Activated CD4-positive, alpha-beta T cell treated with anti-CD3 and anti-CD28 coated beads for 36 hours (primary cell): ENCODE measurements around the gene SH2D7. TPM values are rescaled to one million over a fixed set of nuclear protein-coding genes. Genes with fewer than 3 reads are reported as not detected.

Source experiments
- ATAC-seq: fragments of 200-7000 bp; cut with Tn5 transposase; one replicate; pipeline ENCODE4 v1.10.0; 2021; ENCODE audit warnings: mild to moderate bottlenecking, moderate library complexity
- CTCF ChIA-PET: fragments of 350-600 bp; sonication (Branson Sonifier 250); formaldehyde crosslinking; loops from one replicate; lab custom pipeline; 2021; ENCODE audit warnings: antibody characterized with exemption; lab: Charles Lee
- POLR2A ChIA-PET: fragments of 350-600 bp; sonication (Branson Sonifier 250); formaldehyde crosslinking; loops from one replicate; lab custom pipeline; 2021; ENCODE audit warnings: antibody characterized with exemption, inconsistent platforms; lab: Charles Lee
- DNase-seq: peaks from one replicate; pipeline ENCODE4 v3.0.0-alpha.2; 2020
- H3K27ac Mint-ChIP-seq: one replicate; pipeline ENCODE4 v1.8.0; 2021; ENCODE audit warnings: mixed read lengths
- H3K27me3 Mint-ChIP-seq: one replicate; pipeline ENCODE4 v1.8.0; 2021; ENCODE audit warnings: mixed read lengths
- H3K36me3 Mint-ChIP-seq: one replicate; pipeline ENCODE4 v1.8.0; 2021; ENCODE audit warnings: low read depth, mixed read lengths
- H3K4me1 Mint-ChIP-seq: one replicate; pipeline ENCODE4 v1.8.0; 2021; ENCODE audit warnings: mixed read lengths
- H3K4me3 Mint-ChIP-seq: one replicate; pipeline ENCODE4 v1.8.0; 2021; ENCODE audit warnings: mild to moderate bottlenecking, moderate library complexity, mixed read lengths
- H3K9me3 Mint-ChIP-seq: one replicate; pipeline ENCODE4 v1.8.0; 2021; ENCODE audit warnings: low read depth, mixed read lengths
- intact Hi-C, 2 experiments: fragments of 100-400 bp; cut with DNase I in 1 of 2; cut with micrococcal nuclease in 1 of 2; formaldehyde crosslinking; loops; one replicate each; pipeline versions ENCODE4 v1.14.2 to v1.15.1; 2022 to 2024; cut with DNase I, micrococcal nuclease
- total RNA-seq, 2 experiments: library from RNA; stranded (reverse); gene quantifications; one replicate each; pipeline ENCODE4 v1.2.3, GENCODE V29; 2021

The SH2D7 gene
- total RNA-seq, 2 experiments from 2014 or later = not detected

- POLR2A ChIA-PET = interaction anchor here (1.4 kb wide), 2 partner anchors 10 to 24 kb away, joined by 3 to 6 read pairs; no protein-coding TSS in a partner anchor
- peak overlapping the region; percentile 17 for H3K4me3 Mint-ChIP-seq
- intact Hi-C loops = loop anchor here (2.0 kb wide), 2 partner anchors 17 to 25 kb away; partner anchors contain the start of gene TBC1D2B (in 1 of the 2)
Observed at GRCh38 chr15:78051596-78051995, 40.8 kb upstream of the SH2D7 start.

GRCh38 chr15:78052001-78052401 is 40.4 kb upstream of the SH2D7 start:
- ATAC-seq (no peak), DNase-seq (no peak)
- peaks cover 41% of the 10 kb centered on the region for H3K36me3 Mint-ChIP-seq
- ChIA-PET POLR2A (interaction anchor here (1.0 to 1.4 kb wide), 4 partner anchors 10 to 23 kb away, joined by 3 to 6 read pairs (median 4); no protein-coding TSS in a partner anchor), CTCF (interaction anchor here (0.6 to 10.3 kb wide), 10 partner anchors 9 to 86 kb away, joined by 3 to 74 read pairs (median 5); no protein-coding TSS in a partner anchor)
- H3K9me3 Mint-ChIP-seq = no peaks in the 10 kb centered on the region
- H3K4me1 Mint-ChIP-seq = peaks cover 99% of the 10 kb centered on the region
- H3K4me3 Mint-ChIP-seq = peak overlapping the region; percentile 17
- peak overlapping the region; percentile 90 for H3K27ac Mint-ChIP-seq
- H3K27me3 Mint-ChIP-seq = no peaks in the 10 kb centered on the region
- intact Hi-C loops = no loop called here

More at GRCh38 chr15:78051596-78051995, 40.8 kb upstream of the SH2D7 start:
- Mint-ChIP-seq H3K27me3 (no peaks in the 10 kb centered on the region), H3K9me3 (no peaks in the 10 kb centered on the region), H3K4me1 (peaks cover 99% of the 10 kb centered on the region), H3K36me3 (peaks cover 45% of the 10 kb centered on the region), H3K27ac (peak overlapping the region; percentile 90)
- CTCF ChIA-PET = interaction anchor here (0.7 to 10.3 kb wide), 9 partner anchors 9 to 85 kb away, joined by 3 to 74 read pairs (median 6); no protein-coding TSS in a partner anchor
- ATAC-seq = no peak
- no peak for DNase-seq

- POLR2A ChIA-PET = interaction anchor here (1.0 to 1.4 kb wide), 4 partner anchors 9 to 23 kb away, joined by 3 to 6 read pairs (median 4); no protein-coding TSS in a partner anchor
- Mint-ChIP-seq H3K27ac (peak overlapping the region; percentile 90), H3K36me3 (peaks cover 36% of the 10 kb centered on the region), H3K4me1 (peaks cover 98% of the 10 kb centered on the region), H3K9me3 (no peaks in the 10 kb centered on the region), H3K4me3 (no peak overlapping the region), H3K27me3 (no peaks in the 10 kb centered on the region)
- DNase-seq = no peak
- CTCF ChIA-PET = interaction anchor here (0.6 to 10.3 kb wide), 8 partner anchors 9 to 55 kb away, joined by 3 to 74 read pairs (median 8); no protein-coding TSS in a partner anchor
- ATAC-seq = peak; percentile 19
- intact Hi-C loops = no loop called here
Observed at GRCh38 chr15:78052545-78052944, 39.8 kb upstream of the SH2D7 start.

- intact Hi-C loops = no loop called here
- H3K4me3 Mint-ChIP-seq = no peak overlapping the region
- DNase-seq (no peak), ATAC-seq (no peak)
- peaks cover 30% of the 10 kb centered on the region for H3K36me3 Mint-ChIP-seq
- ChIA-PET POLR2A (no interaction called here), CTCF (interaction anchor here (0.9 to 10.3 kb wide), 8 partner anchors 8 to 141 kb away, joined by 3 to 74 read pairs (median 5); no protein-coding TSS in a partner anchor)
- H3K4me1 Mint-ChIP-seq = peaks cover 98% of the 10 kb centered on the region
- no peak overlapping the region for H3K27ac Mint-ChIP-seq
- H3K9me3 Mint-ChIP-seq = no peaks in the 10 kb centered on the region
- no peaks in the 10 kb centered on the region for H3K27me3 Mint-ChIP-seq
Observed at GRCh38 chr15:78054518-78054917, 37.8 kb upstream of the SH2D7 start.

- ChIA-PET POLR2A (no interaction called here), CTCF (interaction anchor here (1.3 to 10.3 kb wide), 7 partner anchors 8 to 141 kb away, joined by 3 to 74 read pairs (median 5); no protein-coding TSS in a partner anchor)
- Mint-ChIP-seq H3K27me3 (no peaks in the 10 kb centered on the region), H3K27ac (peak overlapping the region; percentile 87), H3K9me3 (no peaks in the 10 kb centered on the region), H3K4me3 (no peak overlapping the region), H3K36me3 (peaks cover 28% of the 10 kb centered on the region), H3K4me1 (peaks cover 98% of the 10 kb centered on the region)
- intact Hi-C loops = no loop called here
- DNase-seq (no peak), ATAC-seq (no peak)
Observed at GRCh38 chr15:78054966-78055365, 37.4 kb upstream of the SH2D7 start.

GRCh38 chr15:78055919-78056713 is 36.2 kb upstream of the SH2D7 start:
- intact Hi-C loops = no loop called here
- peak overlapping the region; percentile 87 for H3K27ac Mint-ChIP-seq
- H3K4me1 Mint-ChIP-seq = peaks cover 94% of the 10 kb centered on the region
- ChIA-PET CTCF (interaction anchor here (0.7 to 10.3 kb wide), 6 partner anchors 8 to 33 kb away, joined by 3 to 74 read pairs (median 3); no protein-coding TSS in a partner anchor), POLR2A (interaction anchor here (0.7 kb wide), 1 partner anchor 13 kb away, joined by 4 read pairs; no protein-coding TSS in a partner anchor)
- peak; percentile 49 for DNase-seq
- no peaks in the 10 kb centered on the region for H3K27me3 Mint-ChIP-seq
- ATAC-seq = peak; percentile 29
- H3K36me3 Mint-ChIP-seq = peaks cover 26% of the 10 kb centered on the region
- no peak overlapping the region for H3K4me3 Mint-ChIP-seq
- no peaks in the 10 kb centered on the region for H3K9me3 Mint-ChIP-seq

- Mint-ChIP-seq H3K27ac (peak overlapping the region; percentile 69), H3K9me3 (no peaks in the 10 kb centered on the region), H3K36me3 (peaks cover 26% of the 10 kb centered on the region), H3K27me3 (no peaks in the 10 kb centered on the region), H3K4me3 (peak overlapping the region; percentile 8), H3K4me1 (peaks cover 91% of the 10 kb centered on the region)
- POLR2A ChIA-PET = interaction anchor here (0.7 kb wide), 1 partner anchor 12 kb away, joined by 4 read pairs; no protein-coding TSS in a partner anchor
- CTCF ChIA-PET = interaction anchor here (1.3 to 10.3 kb wide), 4 partner anchors 9 to 22 kb away, joined by 3 to 74 read pairs (median 4); no protein-coding TSS in a partner anchor
- intact Hi-C loops = loop anchor here in 1 of 2 experiments (1.0 kb wide), 1 partner anchor 12 kb away; no protein-coding TSS in a partner anchor
- DNase-seq (peak; percentile 38), ATAC-seq (peak; percentile 35)
Observed at GRCh38 chr15:78056714-78057269, 35.6 kb upstream of the SH2D7 start.

- intact Hi-C loops = loop anchor here in 1 of 2 experiments (1.0 kb wide), 1 partner anchor 10 kb away; no protein-coding TSS in a partner anchor
- no peaks in the 10 kb centered on the region for H3K27me3 Mint-ChIP-seq
- DNase-seq = no peak
- no peak for ATAC-seq
- H3K27ac Mint-ChIP-seq = peak overlapping the region; percentile 61
- peaks cover 88% of the 10 kb centered on the region for H3K4me1 Mint-ChIP-seq
- ChIA-PET POLR2A (interaction anchor here (0.9 kb wide), 1 partner anchor 20 kb away, joined by 4 read pairs; no protein-coding TSS in a partner anchor), CTCF (interaction anchor here (1.3 to 3.6 kb wide), 2 partner anchors 11 to 13 kb away, joined by 3 to 21 read pairs; no protein-coding TSS in a partner anchor)
- H3K9me3 Mint-ChIP-seq = no peaks in the 10 kb centered on the region
- H3K36me3 Mint-ChIP-seq = peaks cover 18% of the 10 kb centered on the region
- H3K4me3 Mint-ChIP-seq = no peak overlapping the region
Observed at GRCh38 chr15:78057803-78058202, 34.6 kb upstream of the SH2D7 start.

- Mint-ChIP-seq H3K9me3 (no peaks in the 10 kb centered on the region), H3K27me3 (no peaks in the 10 kb centered on the region), H3K36me3 (peaks cover 12% of the 10 kb centered on the region), H3K4me1 (peaks cover 81% of the 10 kb centered on the region), H3K27ac (peak overlapping the region; percentile 86), H3K4me3 (no peak overlapping the region)
- ATAC-seq (no peak), DNase-seq (no peak)
- CTCF ChIA-PET = interaction anchor here (1.5 to 5.4 kb wide), 4 partner anchors 7 to 24 kb away, joined by 4 to 34 read pairs (median 14); no protein-coding TSS in a partner anchor
- POLR2A ChIA-PET = interaction anchor here (0.9 to 1.2 kb wide), 3 partner anchors 8 to 21 kb away, joined by 3 to 9 read pairs (median 4); no protein-coding TSS in a partner anchor
- intact Hi-C loops = no loop called here
Observed at GRCh38 chr15:78058401-78058935, 33.9 kb upstream of the SH2D7 start.

GRCh38 chr15:78059110-78059839 is 33.1 kb upstream of the SH2D7 start:
- ChIA-PET CTCF (interaction anchor here (0.6 to 5.4 kb wide), 8 partner anchors 8 to 679 kb away, joined by 3 to 34 read pairs (median 6); no protein-coding TSS in a partner anchor), POLR2A (interaction anchor here (1.0 to 1.2 kb wide), 2 partner anchors 9 kb away, joined by 3 to 9 read pairs; no protein-coding TSS in a partner anchor)
- no peaks in the 10 kb centered on the region for H3K27me3 Mint-ChIP-seq
- no peaks in the 10 kb centered on the region for H3K9me3 Mint-ChIP-seq
- intact Hi-C loops = loop anchor here in 1 of 2 experiments (1.0 kb wide), 1 partner anchor 9 kb away; no protein-coding TSS in a partner anchor
- H3K4me3 Mint-ChIP-seq = no peak overlapping the region
- H3K27ac Mint-ChIP-seq = peak overlapping the region; percentile 86
- H3K4me1 Mint-ChIP-seq = peaks cover 73% of the 10 kb centered on the region
- DNase-seq (no peak), ATAC-seq (no peak)
- H3K36me3 Mint-ChIP-seq = peaks cover 6% of the 10 kb centered on the region
